Measurements from ENCODE around the gene AZIN2. TPM values are rescaled to one million over a fixed set of nuclear protein-coding genes. Genes with fewer than 3 reads are reported as not detected.

The AZIN2 gene
- total and polyA plus RNA-seq, 9 of the 15 experiments (the other 6 are each of a cell fraction or from before 2014, with no cell fraction given) = 0.06 to 0.91 (median 0.42) TPM; not detected in 2

- TF ChIP-seq ATF6 (CRISPR knock-in tag; IDR thresholded peaks at IDR 0.05) = no peak
- TF ChIP-seq ZNF174 (CRISPR knock-in tag; IDR thresholded peaks at IDR 0.05) = no peak
- peak; percentile 63; the same call in 1 of the 2 replicates for TF ChIP-seq SP1 (CRISPR knock-in tag; IDR thresholded peaks at IDR 0.05)
- no peak for TF ChIP-seq ZNF830 (CRISPR knock-in tag; IDR thresholded peaks at IDR 0.05)
- no peak for TF ChIP-seq MCM5 (IDR thresholded peaks at IDR 0.05; ENCODE audit: low read depth)
- TF ChIP-seq TRIM28 (IDR thresholded peaks at IDR 0.05) = no peak
- TF ChIP-seq NR4A1 (CRISPR knock-in tag; IDR thresholded peaks at IDR 0.05) = no peak
- no peak for TF ChIP-seq NR4A1 (tag; IDR thresholded peaks at IDR 0.05)
- no peak for TF ChIP-seq FOS (IDR thresholded peaks at IDR 0.05; ENCODE audit: extremely low read depth, insufficient read length)
- TF ChIP-seq ZKSCAN8 (CRISPR knock-in tag; IDR thresholded peaks at IDR 0.05) = no peak
- no peak for TF ChIP-seq CREB5 (CRISPR knock-in tag; IDR thresholded peaks at IDR 0.05)
- no peak for TF ChIP-seq ZBTB49 (CRISPR knock-in tag; IDR thresholded peaks at IDR 0.05; ENCODE audit: borderline replicate concordance)
- TF ChIP-seq STAT6 (CRISPR knock-in tag; IDR thresholded peaks at IDR 0.05) = no peak
- TF ChIP-seq STAG1 (CRISPR knock-in tag; IDR thresholded peaks at IDR 0.05; ENCODE audit: borderline replicate concordance) = peak; percentile 89; the same call in 1 of the 2 replicates
- 0 out of 2 replicates have a peak, but pooled peaks have one; percentile 16 for TF ChIP-seq ZNF263 (CRISPR knock-in tag; IDR thresholded peaks at IDR 0.05; ENCODE audit: borderline replicate concordance)
- no peak for TF ChIP-seq ELK3 (CRISPR knock-in tag; IDR thresholded peaks at IDR 0.05)
- TF ChIP-seq STAT5A (IDR thresholded peaks at IDR 0.05; ENCODE audit: borderline replicate concordance, low read length) = no peak
- no peak for TF ChIP-seq BCL6 (CRISPR knock-in tag; IDR thresholded peaks at IDR 0.05)
Measured at GRCh38 chr1:33086384-33086850, 5.5 kb downstream of the AZIN2 start (continued).

All from K562 (cell line).